ENCODE measurements around the gene DNAI1.

The DNAI1 gene

GRCh38 chr9:34485822-34486221, 27.2 kb downstream of the DNAI1 start:
- no peak for DNase-seq (ENCODE audit: low read depth)
- H3K4me3 ChIP-seq (ENCODE audit: control insufficient read depth, low read depth, low read length): no peak overlapping the region
- TF ChIP-seq CTCF (conservative IDR thresholded peaks at IDR 0.05; ENCODE audit: control insufficient read depth, insufficient read depth, low read depth, low read length): no peak

- DNase-seq (ENCODE audit: low read depth): no peak
- no peak overlapping the region for H3K4me3 ChIP-seq (ENCODE audit: control insufficient read depth, low read depth, low read length)
- TF ChIP-seq CTCF (conservative IDR thresholded peaks at IDR 0.05; ENCODE audit: control insufficient read depth, insufficient read depth, low read depth, low read length): no peak
Observed at GRCh38 chr9:34486572-34486971, 28.0 kb downstream of the DNAI1 start.

DNA sequence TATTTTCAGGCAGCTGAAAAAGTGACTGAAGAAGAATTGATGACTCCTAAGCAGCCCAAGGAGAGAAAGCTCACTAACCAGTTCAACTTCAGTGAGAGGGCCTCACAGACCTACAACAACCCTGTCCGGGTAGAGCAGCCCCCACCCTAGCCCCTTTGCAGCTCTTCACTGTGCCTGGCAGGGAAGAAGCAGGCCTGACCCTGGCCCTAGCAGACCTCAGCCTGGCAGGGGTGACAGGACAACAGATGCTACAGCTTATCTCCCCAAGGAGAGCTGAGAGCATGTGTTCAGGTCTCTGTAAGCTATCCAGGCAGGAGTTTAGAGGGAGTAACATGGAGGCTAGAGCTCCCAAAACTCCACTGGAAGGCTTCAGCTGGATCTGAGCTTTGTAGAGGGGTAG, 31.8 kb downstream of the DNAI1 start:
- no peak for DNase-seq (ENCODE audit: low read depth)
- no peak overlapping the region for H3K4me3 ChIP-seq (ENCODE audit: control insufficient read depth, low read depth, low read length)
- no peak for TF ChIP-seq CTCF (conservative IDR thresholded peaks at IDR 0.05; ENCODE audit: control insufficient read depth, insufficient read depth, low read depth, low read length)

GRCh38 chr9:34490760-34491159, 32.2 kb downstream of the DNAI1 start:
- H3K4me3 ChIP-seq (ENCODE audit: control insufficient read depth, low read depth, low read length): no peak overlapping the region
- TF ChIP-seq CTCF (conservative IDR thresholded peaks at IDR 0.05; ENCODE audit: control insufficient read depth, insufficient read depth, low read depth, low read length): no peak
- no peak for DNase-seq (ENCODE audit: low read depth)

- no peak for DNase-seq (ENCODE audit: low read depth)
- H3K4me3 ChIP-seq (ENCODE audit: control insufficient read depth, low read depth, low read length): no peak overlapping the region
- TF ChIP-seq CTCF (conservative IDR thresholded peaks at IDR 0.05; ENCODE audit: control insufficient read depth, insufficient read depth, low read depth, low read length): no peak
Observed at GRCh38 chr9:34491596-34491995, 33.0 kb downstream of the DNAI1 start.

GRCh38 chr9:34492051-34492450, 33.4 kb downstream of the DNAI1 start:
- DNase-seq (ENCODE audit: low read depth): no peak
- no peak overlapping the region for H3K4me3 ChIP-seq (ENCODE audit: control insufficient read depth, low read depth, low read length)
- TF ChIP-seq CTCF (conservative IDR thresholded peaks at IDR 0.05; ENCODE audit: control insufficient read depth, insufficient read depth, low read depth, low read length): no peak

GRCh38 chr9:34493972-34494535, 35.4 kb downstream of the DNAI1 start:
- H3K4me3 ChIP-seq (ENCODE audit: control insufficient read depth, low read depth, low read length): no peak overlapping the region
- DNase-seq (ENCODE audit: low read depth): peak; percentile 45
- TF ChIP-seq CTCF (conservative IDR thresholded peaks at IDR 0.05; ENCODE audit: control insufficient read depth, insufficient read depth, low read depth, low read length): no peak

Data from fibroblast of mammary gland (primary cell).